IMR-90 (cell line): Measurements from ENCODE around the gene SH3D21. TPM values are rescaled to one million over a fixed set of nuclear protein-coding genes. Genes with fewer than 3 reads are reported as not detected.
A peak's percentile ranks its signal among the peaks of the same experiment; 100 is the strongest.

Experiments used
- ATAC-seq: fragments of 200-7000 bp; cut with Tn5 transposase; 2 replicates; pipeline ENCODE4 v1.9.1; 2020; ENCODE audit warnings: low read depth, mild to moderate bottlenecking, moderate library complexity
- BruUV-seq: library from RNA; stranded (reverse); fragments of 400-500 nt; replicated peaks from 2 replicates; lab custom pipeline; 2021; lab: Mats Ljungman, UMichigan
- CTCF ChIA-PET: fragments of 300-600 bp; formaldehyde crosslinking; extraction: SDS; loops from one replicate; lab custom pipeline; 2021; ENCODE audit warnings: antibody characterized with exemption; lab: Yijun Ruan, JAX
- POLR2A ChIA-PET: fragments of 300-600 bp; sonication (Branson Sonifier 250); formaldehyde crosslinking; loops from one replicate; lab custom pipeline; 2022; ENCODE audit warnings: antibody characterized with exemption; ENCODE audit not compliant: unreplicated experiment; lab: Charles Lee
- DNase-seq: peaks from one replicate; pipeline ENCODE4 v3.0.0; 2013
- H2AFZ ChIP-seq: replicated peaks from 2 replicates; pipeline ENCODE3; 2013; ENCODE audit warnings: low read length, mild to moderate bottlenecking; ENCODE audit not compliant: poor library complexity
- H2AK5ac ChIP-seq: 2 replicates; pipeline ENCODE4 v1.6.1; 2013; ENCODE audit warnings: low read depth, low read length, inconsistent platforms
- H2AK9ac ChIP-seq: replicated peaks from 2 replicates; pipeline ENCODE3; 2013; ENCODE audit warnings: mild to moderate bottlenecking, low read depth, low read length, moderate library complexity; ENCODE audit not compliant: poor library complexity
- H2BK120ac ChIP-seq: 2 replicates; pipeline ENCODE4 v1.6.1; 2013; ENCODE audit warnings: low read depth, low read length, inconsistent platforms
- H2BK15ac ChIP-seq: 3 replicates; pipeline ENCODE4 v1.6.1; 2013; ENCODE audit warnings: low read depth, low read length, inconsistent platforms
- H2BK20ac ChIP-seq: 2 replicates; pipeline ENCODE4 v1.6.1; 2013; ENCODE audit warnings: low read depth, mild to moderate bottlenecking, inconsistent platforms, low read length, moderate library complexity
- H2BK5ac ChIP-seq: 2 replicates; pipeline ENCODE4 v1.6.1; 2013; ENCODE audit warnings: mild to moderate bottlenecking, low read depth, low read length, inconsistent platforms; ENCODE audit not compliant: poor library complexity, severe bottlenecking
- H3K14ac ChIP-seq: replicated peaks from 2 replicates; pipeline ENCODE4 v1.6.1; 2013; ENCODE audit warnings: low read depth, low read length, inconsistent platforms
- H3K18ac ChIP-seq: 2 replicates; pipeline ENCODE4 v1.6.1; 2013; ENCODE audit warnings: low read depth, low read length, control low read depth
- H3K23ac ChIP-seq: 2 replicates; pipeline ENCODE4 v1.6.1; 2013; ENCODE audit warnings: low read depth, low read length, inconsistent platforms
- H3K27ac ChIP-seq: 2 replicates; pipeline ENCODE4 v1.5.1; 2013; ENCODE audit warnings: mild to moderate bottlenecking, control low read depth, low read length; ENCODE audit not compliant: insufficient read depth
- H3K27me3 ChIP-seq: 2 replicates; pipeline ENCODE4 v1.6.1; 2013; ENCODE audit warnings: low read length; ENCODE audit not compliant: control insufficient read depth, insufficient read depth
- H3K36me3 ChIP-seq: 2 replicates; pipeline ENCODE4 v1.6.1; 2013; ENCODE audit warnings: low read length, mixed read lengths; ENCODE audit not compliant: control insufficient read depth, insufficient read depth
- H3K4ac ChIP-seq: 2 replicates; pipeline ENCODE4 v1.6.1; 2013; ENCODE audit warnings: low read depth, low read length, inconsistent platforms
- H3K4me1 ChIP-seq: 2 replicates; pipeline ENCODE4 v1.6.1; 2013; ENCODE audit warnings: low read length, mixed read lengths; ENCODE audit not compliant: control insufficient read depth, insufficient read depth
- H3K4me2 ChIP-seq: 2 replicates; pipeline ENCODE4 v1.6.1; 2013; ENCODE audit warnings: low read depth, mild to moderate bottlenecking, control low read depth, low read length, moderate library complexity
- H3K4me3 ChIP-seq: 2 replicates; pipeline ENCODE4 v1.5.1; 2013; ENCODE audit warnings: low read depth, mild to moderate bottlenecking, control low read depth, low read length, moderate library complexity; ENCODE audit not compliant: insufficient read depth
- H3K56ac ChIP-seq: 2 replicates; pipeline ENCODE4 v1.6.1; 2013; ENCODE audit warnings: low read length, inconsistent platforms; ENCODE audit not compliant: insufficient read depth; ENCODE audit errors: extremely low read depth
- H3K79me1 ChIP-seq, 2 experiments: 2 replicates each; pipeline ENCODE4 v1.6.1; 2013; ENCODE audit warnings: low read length in 2 of 2, inconsistent platforms in 1 of 2, low read depth in 1 of 2
- H3K9ac ChIP-seq: 2 replicates; pipeline ENCODE4 v1.6.1; 2013; ENCODE audit warnings: low read depth, low read length, control low read depth
- H3K9me1 ChIP-seq: 2 replicates; pipeline ENCODE4 v1.6.1; 2013; ENCODE audit warnings: low read length, inconsistent platforms; ENCODE audit not compliant: insufficient read depth
- H3K9me3 ChIP-seq: 2 replicates; pipeline ENCODE4 v1.6.1; 2013; ENCODE audit warnings: low read length; ENCODE audit not compliant: control insufficient read depth, insufficient read depth
- H4K20me1 ChIP-seq: 2 replicates; pipeline ENCODE4 v1.6.1; 2013; ENCODE audit warnings: low read length, inconsistent platforms; ENCODE audit not compliant: insufficient read depth
- H4K5ac ChIP-seq: 2 replicates; pipeline ENCODE4 v1.6.1; 2013; ENCODE audit warnings: mild to moderate bottlenecking, low read depth, low read length, control low read depth
- H4K8ac ChIP-seq, 2 experiments: 2 replicates each; pipeline ENCODE4 v1.6.1; 2013; ENCODE audit warnings: low read depth in 2 of 2, low read length in 2 of 2, control low read depth in 1 of 2, inconsistent platforms in 1 of 2
- H4K91ac ChIP-seq: 2 replicates; pipeline ENCODE4 v1.6.1; 2013; ENCODE audit warnings: low read depth, low read length, inconsistent platforms; ENCODE audit not compliant: insufficient read depth
- MXI1 ChIP-seq: IDR thresholded peaks from 2 replicates; pipeline ENCODE4 v1.6.1; 2012; ENCODE audit warnings: low read depth, mild to moderate bottlenecking, low read length, moderate library complexity, borderline replicate concordance
- RCOR1 ChIP-seq: IDR thresholded peaks from 2 replicates; pipeline ENCODE4 v1.6.1; 2012; ENCODE audit warnings: mild to moderate bottlenecking, low read length, improper control_type of control experiment; ENCODE audit not compliant: insufficient replicate concordance
- SMC3 ChIP-seq: fragments of 150-350 bp; IDR thresholded peaks from 2 replicates; pipeline ENCODE4 v1.6.1; 2016; ENCODE audit warnings: low read depth, mild to moderate bottlenecking, antibody characterized with exemption, low read length, moderate library complexity
- WGBS, 2 experiments: methylation state at CpG; one replicate each; pipeline versions ENCODE4 v1.1.5 to v1.1.7; 2013; ENCODE audit warnings: missing lambda C conversion rate in 2 of 2; ENCODE audit not compliant: insufficient read length in 1 of 2; ENCODE audit errors: extremely low coverage in 2 of 2; 5-methylcytosine and 5-hydroxymethylcytosine counted together
- dilution Hi-C: fragments of 300-500 bp; cut with HindIII; formaldehyde crosslinking; loops from one replicate; pipeline ENCODE4 v1.14.3; 2018; ENCODE audit warnings: low sequenced_read_pairs; ENCODE audit not compliant: unreplicated experiment
- in situ Hi-C: fragments of 300-500 bp; cut with MboI; formaldehyde crosslinking; loops from 3 replicates; pipeline ENCODE4 v1.14.3; 2019; ENCODE audit warnings: low sequenced_read_pairs, inconsistent platforms, mixed read lengths
- intact Hi-C: fragments of 100-400 bp; cut with micrococcal nuclease; formaldehyde crosslinking; loops from 2 replicates; pipeline ENCODE4 v1.10.0; 2022
- polyA plus RNA-seq, 3 experiments: library from polyadenylated mRNA; depleted of rRNA; stranded (reverse); fragments of >200 nt; gene quantifications; 2 replicates each; pipeline ENCODE4 v1.2.3, GENCODE V29; 2012; ENCODE audit warnings: low replicate concordance in 1 of 3
- total RNA-seq: library from RNA; depleted of rRNA; stranded (reverse); fragments of >200 nt; gene quantifications from 2 replicates; pipeline ENCODE4 v1.2.3, GENCODE V29; 2012

SH3D21 gene
- total and polyA plus RNA-seq, 2 of the 4 experiments (the other 2 are of a cell fraction): 1.8 to 11.9 TPM

DNA sequence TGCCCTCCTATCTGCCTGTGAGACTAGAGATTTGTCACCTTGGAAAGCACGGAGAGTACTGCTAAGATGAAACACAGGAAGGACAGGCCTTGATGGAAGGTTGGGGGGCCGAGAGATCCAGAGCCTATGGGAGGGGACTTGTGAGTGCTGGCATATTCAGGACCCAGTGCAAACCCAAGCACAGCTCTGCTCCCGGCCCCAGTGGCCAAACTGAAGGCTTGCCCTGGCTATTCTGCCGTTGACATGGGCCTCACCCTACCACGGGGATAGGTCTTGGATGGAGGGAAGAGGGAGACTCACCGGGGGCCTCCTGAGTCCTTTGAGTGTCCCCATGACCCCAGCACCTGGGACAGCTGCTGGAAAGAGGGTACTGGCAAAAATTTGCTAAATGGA, 21.9 kb downstream of the SH3D21 start:
- Histone ChIP-seq H3K79me1 (peaks cover 0 to 44% of the 10 kb centered on the region in 2 experiments), H3K9me3 (no peaks in the 10 kb centered on the region), H3K14ac (0 out of 2 replicates have a peak overlapping the region, but pooled peaks have one; percentile 48), H2AFZ (no peak overlapping the region), H2BK120ac (peak overlapping the region; percentile 35), H3K36me3 (no peaks in the 10 kb centered on the region), H4K5ac (no peak overlapping the region), H2AK5ac (peak overlapping the region; percentile 70), H4K91ac (peak overlapping the region; percentile 43; the same call in 1 of the 2 replicates), H2BK5ac (peak overlapping the region; percentile 56), H3K27me3 (no peaks in the 10 kb centered on the region), H4K20me1 (no peaks in the 10 kb centered on the region), H3K4ac (peak overlapping the region; percentile 48; the same call in 1 of the 2 replicates), H2AK9ac (peak overlapping the region; percentile 60), H2BK15ac (0 out of 3 replicates have a peak overlapping the region, but pooled peaks have one; percentile 15), H3K18ac (no peak overlapping the region), H3K4me1 (peaks cover 14% of the 10 kb centered on the region), H3K4me3 (no peak overlapping the region), H3K4me2 (no peak overlapping the region), H3K23ac (no peak overlapping the region), H3K9me1 (peaks cover 18% of the 10 kb centered on the region), H3K9ac (no peak overlapping the region), H3K27ac (no peak overlapping the region), H2BK20ac (no peak overlapping the region), H3K56ac (no peak overlapping the region), H4K8ac (no peak overlapping the region)
- no TSS peak for BruUV-seq
- in situ Hi-C loops (no loop called here), dilution Hi-C loops (no loop called here), intact Hi-C loops (no loop called here)
- CTCF ChIA-PET: interaction anchor here (0.6 kb wide), 1 partner anchor 91 kb away, joined by 11 read pairs; no protein-coding TSS in a partner anchor
- DNase-seq (no peak), ATAC-seq (no peak)
- TF ChIP-seq RCOR1: no peak
- no peak for TF ChIP-seq MXI1
- TF ChIP-seq SMC3: no peak
- POLR2A ChIA-PET: no interaction called here
- WGBS, 2 experiments: 83% methylated on average over 6 of the region's 6 CpGs; no CpG with 5 or more reads in 1 of the 2 experiments
